Measurements from ENCODE around the gene FAM151B. TPM values are rescaled to one million over a fixed set of nuclear protein-coding genes. Genes with fewer than 3 reads are reported as not detected.
A peak's percentile ranks its signal among the peaks of the same experiment; 100 is the strongest.

Gene FAM151B
- total and polyA plus RNA-seq, 2 donors, result 0.62 to 17.7 TPM

DNA sequence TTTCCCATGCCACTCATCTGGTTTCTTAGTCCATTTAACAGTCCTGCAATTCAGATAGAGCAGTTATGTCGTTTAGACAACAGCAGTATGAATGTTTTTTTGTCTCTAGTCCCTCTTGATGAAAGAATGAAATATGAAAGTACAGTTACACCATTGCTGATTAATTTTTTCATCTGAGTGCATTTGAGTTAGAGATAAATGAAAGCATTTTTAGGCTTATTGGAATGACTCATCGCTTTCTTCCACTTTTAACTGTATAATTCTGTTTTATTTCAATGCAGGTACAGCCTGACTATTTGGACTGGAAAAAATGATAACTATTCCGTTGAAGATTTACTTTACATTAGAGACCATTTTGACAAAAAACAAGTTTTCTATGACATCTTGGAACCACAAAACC lies 53.5 kb downstream of the FAM151B start:
- H3K4me3 ChIP-seq (ENCODE audit: low read depth, low read length), result no peak overlapping the region
- no peaks in the 10 kb centered on the region for H3K36me3 ChIP-seq (ENCODE audit: insufficient read depth)
- H3K27ac ChIP-seq (ENCODE audit: low read depth), result no peak overlapping the region
- WGBS, result 43% methylated on average over 3 of the region's 3 CpGs
- no peaks in the 10 kb centered on the region for H3K4me1 ChIP-seq (ENCODE audit: insufficient read depth)
- no peak for DNase-seq (ENCODE audit: extremely low spot score)

DNA sequence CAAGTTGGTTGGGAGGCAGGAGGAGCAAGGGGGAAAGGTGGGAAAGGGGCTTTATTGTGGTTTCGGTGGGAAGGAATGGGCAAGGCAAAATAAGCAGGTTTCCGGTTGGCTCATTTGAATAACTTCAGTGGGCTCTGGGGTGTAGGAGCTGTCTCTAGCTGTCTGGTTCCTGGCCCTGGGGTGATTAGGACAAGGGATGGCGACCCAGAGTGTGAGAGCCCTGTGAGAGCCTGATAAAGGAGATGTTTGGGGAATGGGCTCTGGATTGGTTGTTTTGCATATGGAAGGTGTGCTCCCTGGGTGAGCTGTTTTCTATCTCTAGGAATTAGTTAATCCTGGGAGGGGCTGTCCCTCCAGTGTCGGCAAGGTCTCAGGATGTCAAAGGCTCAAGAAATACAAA lies 66.7 kb downstream of the FAM151B start:
- 53% methylated on average over 4 of the region's 4 CpGs for WGBS
- no peak for DNase-seq (ENCODE audit: extremely low spot score)
- Histone ChIP-seq H3K27ac (ENCODE audit: low read depth) (no peak overlapping the region), H3K4me3 (ENCODE audit: low read depth, low read length) (no peak overlapping the region), H3K4me1 (ENCODE audit: insufficient read depth) (no peaks in the 10 kb centered on the region), H3K36me3 (ENCODE audit: insufficient read depth) (no peaks in the 10 kb centered on the region)

DNA sequence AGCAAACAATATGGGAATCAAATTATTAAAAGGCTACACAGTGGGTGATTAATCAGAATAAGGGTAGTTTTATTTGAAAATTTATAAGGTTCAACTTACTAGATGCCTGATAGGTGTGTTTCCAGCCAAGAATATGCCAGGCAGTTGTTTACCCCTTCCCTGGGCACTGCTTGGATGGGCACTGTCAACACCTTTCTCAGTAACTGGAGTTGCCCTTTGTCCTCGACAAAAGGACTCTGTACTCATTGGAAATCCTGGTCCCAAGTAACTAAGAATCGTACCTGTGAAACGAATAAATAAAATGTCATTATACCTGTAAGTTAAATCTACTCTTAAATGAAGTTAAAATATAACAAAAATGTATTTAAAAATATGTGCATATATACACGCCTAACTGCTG lies 67.2 kb downstream of the FAM151B start:
- H3K27ac ChIP-seq (ENCODE audit: low read depth), result no peak overlapping the region
- no peaks in the 10 kb centered on the region for H3K36me3 ChIP-seq (ENCODE audit: insufficient read depth)
- no peaks in the 10 kb centered on the region for H3K4me1 ChIP-seq (ENCODE audit: insufficient read depth)

DNA sequence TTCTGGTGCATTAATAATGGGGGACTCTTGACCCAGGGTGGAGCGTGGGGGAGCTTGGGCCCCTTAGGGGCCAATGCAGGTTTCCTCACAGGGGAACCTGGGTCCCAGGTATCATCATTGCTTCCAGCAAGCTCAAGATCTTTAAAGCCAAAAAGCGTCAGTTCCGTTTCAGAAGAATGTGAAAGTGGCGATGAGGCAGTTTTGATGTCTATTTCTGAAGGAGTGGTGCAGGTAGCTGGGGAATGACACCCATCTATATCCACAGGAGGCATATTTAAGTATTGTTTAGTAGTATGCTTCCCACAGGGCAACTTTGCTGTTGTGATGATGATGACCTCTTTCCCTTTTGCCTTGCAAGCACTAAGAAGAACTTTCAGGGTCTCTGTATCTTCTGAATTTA lies 71.3 kb downstream of the FAM151B start:
- 93% methylated on average over 4 of the region's 4 CpGs for WGBS
- DNase-seq (ENCODE audit: extremely low spot score), result no peak

More for the DNA sequence above, 67.2 kb downstream of the FAM151B start:
- DNase-seq (ENCODE audit: extremely low spot score), result no peak
- WGBS, result 85% methylated on average over 4 of the region's 4 CpGs
- no peak overlapping the region for H3K4me3 ChIP-seq (ENCODE audit: low read depth, low read length)

DNA sequence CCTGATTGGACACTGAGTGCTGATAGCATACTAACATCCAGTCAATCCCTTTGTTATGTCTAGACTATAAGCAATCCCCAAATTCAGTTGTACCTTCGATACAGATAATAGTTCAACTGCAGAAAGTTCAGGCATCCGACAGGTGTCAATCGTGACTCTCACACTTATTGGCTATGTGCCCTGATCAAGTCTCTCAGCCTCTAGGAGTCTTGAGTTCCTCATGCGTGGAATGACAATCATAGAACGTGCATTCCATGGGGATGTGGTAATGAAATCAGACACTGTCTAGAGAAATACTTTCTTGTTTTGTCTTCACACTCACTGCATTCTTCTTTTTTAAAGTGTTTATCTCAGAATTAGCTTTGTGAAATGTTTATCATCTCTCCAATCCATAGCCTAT lies 77.4 kb downstream of the FAM151B start:
- H3K4me1 ChIP-seq (ENCODE audit: insufficient read depth), result no peaks in the 10 kb centered on the region
- H3K27ac ChIP-seq (ENCODE audit: low read depth), result no peak overlapping the region
- DNase-seq (ENCODE audit: extremely low spot score), result no peak
- H3K4me3 ChIP-seq (ENCODE audit: low read depth, low read length), result no peak overlapping the region
- H3K36me3 ChIP-seq (ENCODE audit: insufficient read depth), result no peaks in the 10 kb centered on the region
- 76% methylated on average over 5 of the region's 5 CpGs for WGBS

More for the DNA sequence above, 71.3 kb downstream of the FAM151B start:
- H3K27ac ChIP-seq (ENCODE audit: low read depth), result no peak overlapping the region
- no peaks in the 10 kb centered on the region for H3K36me3 ChIP-seq (ENCODE audit: insufficient read depth)
- no peaks in the 10 kb centered on the region for H3K4me1 ChIP-seq (ENCODE audit: insufficient read depth)
- H3K4me3 ChIP-seq (ENCODE audit: low read depth, low read length), result no peak overlapping the region

DNA sequence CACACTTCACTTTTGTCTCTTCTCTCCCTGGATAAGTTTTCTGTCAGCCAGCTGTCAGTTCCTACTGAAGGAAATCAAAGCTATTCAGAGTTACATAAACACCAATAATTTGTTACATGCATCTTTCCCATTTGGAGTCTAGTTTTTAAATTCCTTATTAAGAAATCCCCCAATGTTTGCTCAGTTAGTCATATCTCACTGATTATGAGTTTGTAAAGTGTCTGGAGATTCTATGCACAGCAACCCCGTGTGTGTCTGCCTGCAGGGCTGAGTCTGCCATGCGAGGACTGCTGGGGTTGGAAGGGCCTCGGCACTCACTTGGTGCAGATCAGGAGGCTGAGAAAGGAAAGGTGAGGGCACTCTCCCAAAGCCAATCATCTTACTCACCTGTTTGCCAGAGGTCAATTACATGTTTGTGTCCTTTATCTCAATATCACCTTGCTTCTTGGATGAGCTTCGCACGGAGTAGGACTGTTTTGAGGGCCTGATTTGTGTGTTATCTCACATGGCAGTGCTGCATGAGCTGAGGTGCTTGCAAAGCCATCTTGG lies 78.9 kb downstream of the FAM151B start:
- DNase-seq (ENCODE audit: extremely low spot score), result no peak
- Histone ChIP-seq H3K4me1 (ENCODE audit: insufficient read depth) (no peaks in the 10 kb centered on the region), H3K27ac (ENCODE audit: low read depth) (no peak overlapping the region), H3K36me3 (ENCODE audit: insufficient read depth) (no peaks in the 10 kb centered on the region), H3K4me3 (ENCODE audit: low read depth, low read length) (no peak overlapping the region)
- WGBS, result 70% methylated on average over 5 of the region's 5 CpGs

DNA sequence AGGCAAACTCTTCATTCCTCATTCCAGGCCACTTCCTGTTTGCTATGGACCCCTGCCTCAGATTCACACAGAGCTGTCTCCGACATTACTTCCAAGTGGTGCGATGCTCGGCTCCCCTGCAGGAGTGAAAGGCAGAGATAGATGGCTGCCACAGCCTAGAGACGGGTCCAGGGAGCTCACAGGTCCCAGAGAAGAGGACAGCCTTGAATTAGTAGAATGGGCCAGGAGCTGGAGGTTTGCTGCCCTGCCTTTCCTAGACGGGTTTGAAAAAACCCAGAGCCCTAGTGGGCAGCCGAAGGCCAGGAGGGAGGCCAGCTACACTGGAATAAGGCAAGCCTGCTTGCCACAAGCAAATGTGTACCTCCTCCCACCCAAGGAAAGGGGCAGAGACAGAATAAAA lies 80.4 kb downstream of the FAM151B start:
- no peak for DNase-seq (ENCODE audit: extremely low spot score)
- WGBS, result 60% methylated on average over 6 of the region's 6 CpGs
- Histone ChIP-seq H3K4me1 (ENCODE audit: insufficient read depth) (no peaks in the 10 kb centered on the region), H3K36me3 (ENCODE audit: insufficient read depth) (no peaks in the 10 kb centered on the region), H3K27ac (ENCODE audit: low read depth) (no peak overlapping the region), H3K4me3 (ENCODE audit: low read depth, low read length) (no peak overlapping the region)

DNA sequence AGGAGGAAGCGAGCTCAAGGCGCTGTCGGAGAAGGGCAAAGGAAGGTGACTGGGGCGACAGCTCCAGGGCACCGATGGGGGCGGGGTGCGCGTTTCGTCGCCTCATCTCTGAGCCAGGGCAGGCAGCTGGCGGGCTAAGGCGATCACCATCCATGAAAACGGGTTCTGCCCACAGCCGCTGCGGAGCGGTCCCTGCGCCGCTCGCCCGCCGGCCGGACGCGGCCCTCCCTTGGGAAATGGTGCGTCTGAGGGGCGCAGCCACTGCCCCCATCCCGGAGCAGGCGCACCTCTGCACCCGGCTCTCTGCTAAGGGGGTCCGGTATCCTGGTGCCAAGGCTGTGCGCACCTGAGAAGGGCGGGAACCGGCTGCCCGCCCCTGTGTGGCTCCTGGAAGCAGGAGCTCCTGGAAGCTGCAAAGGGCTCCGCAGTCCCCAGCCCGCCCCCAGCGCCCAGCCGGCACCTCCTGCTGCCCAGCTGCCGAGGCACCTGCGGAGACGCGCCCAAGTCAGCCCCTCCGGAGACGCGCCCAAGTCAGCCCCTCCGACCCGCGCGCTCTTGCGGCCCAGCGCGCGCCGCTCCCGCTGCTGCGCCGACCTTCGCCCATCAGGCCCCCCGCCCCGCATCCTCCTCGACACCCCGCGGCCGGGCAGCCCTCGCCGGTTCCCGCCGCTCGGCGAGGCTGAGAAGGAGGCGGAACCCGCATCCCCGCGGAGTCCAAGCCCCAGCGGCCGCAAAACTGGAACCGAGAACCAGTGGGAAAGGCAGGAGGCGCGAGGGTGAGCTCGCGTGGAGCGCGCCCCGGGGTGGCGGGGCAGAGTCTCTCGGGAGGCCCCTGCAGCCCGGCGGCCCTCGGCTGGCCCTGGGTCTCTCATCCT lies 81.4 kb downstream of the FAM151B start:
- WGBS, result 2% methylated on average over 89 of the region's 89 CpGs
- no peak overlapping the region for H3K27ac ChIP-seq (ENCODE audit: low read depth)
- H3K4me3 ChIP-seq (ENCODE audit: low read depth, low read length), result peak overlapping the region; percentile 37
- DNase-seq (ENCODE audit: extremely low spot score), result no peak
- no peaks in the 10 kb centered on the region for H3K36me3 ChIP-seq (ENCODE audit: insufficient read depth)
- no peaks in the 10 kb centered on the region for H3K4me1 ChIP-seq (ENCODE audit: insufficient read depth)

DNA sequence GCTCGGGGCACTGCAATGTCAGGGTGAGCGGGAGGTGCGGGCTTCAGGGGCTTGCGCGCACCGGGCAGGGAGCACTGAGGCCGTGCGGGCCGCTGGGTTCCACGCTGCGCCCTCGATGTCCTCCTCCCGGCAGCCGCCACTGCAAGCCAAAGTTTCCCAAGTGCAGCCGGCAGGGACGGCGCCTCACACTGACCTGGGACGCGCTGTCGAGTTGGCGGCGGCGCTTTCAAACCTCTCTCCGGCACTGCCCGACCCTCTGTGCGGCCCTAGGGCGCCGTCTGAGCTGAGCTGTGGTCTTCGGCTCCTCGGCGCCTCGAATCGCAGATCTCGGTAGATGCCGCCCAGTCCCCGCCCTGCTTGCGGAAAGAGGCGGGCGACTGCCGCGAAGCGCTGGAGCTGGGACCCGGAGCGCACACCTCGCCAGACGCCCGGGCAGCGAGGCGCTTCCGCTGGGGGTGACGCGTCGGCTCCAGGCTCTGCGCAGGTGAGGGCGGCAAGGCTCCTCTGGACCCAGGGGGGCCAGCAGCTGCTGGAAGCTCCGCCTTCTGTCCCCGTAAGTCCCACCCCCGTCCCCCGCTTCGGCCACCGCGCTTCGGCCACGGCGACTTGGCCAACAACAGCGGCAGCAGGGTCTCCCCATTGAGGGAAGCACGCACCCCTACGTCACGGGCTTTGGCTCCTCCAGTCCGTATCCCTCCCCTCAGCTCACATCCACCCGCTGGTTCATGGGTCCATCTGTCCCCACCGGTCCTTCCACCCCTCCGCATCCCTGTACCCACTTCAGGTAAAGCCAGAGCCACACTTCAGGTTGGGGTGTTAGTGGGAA lies 82.3 kb downstream of the FAM151B start, which contains the start of gene ANKRD34B:
TSS of gene ANKRD34B (minus strand) at position 320 of the 826 bp plus-strand sequence. CDS start 10,261 bp downstream, outside the sequence.
- peak within 1 kb of the TSS; percentile 37 for H3K4me3 ChIP-seq (ENCODE audit: low read depth, low read length)

DNA sequence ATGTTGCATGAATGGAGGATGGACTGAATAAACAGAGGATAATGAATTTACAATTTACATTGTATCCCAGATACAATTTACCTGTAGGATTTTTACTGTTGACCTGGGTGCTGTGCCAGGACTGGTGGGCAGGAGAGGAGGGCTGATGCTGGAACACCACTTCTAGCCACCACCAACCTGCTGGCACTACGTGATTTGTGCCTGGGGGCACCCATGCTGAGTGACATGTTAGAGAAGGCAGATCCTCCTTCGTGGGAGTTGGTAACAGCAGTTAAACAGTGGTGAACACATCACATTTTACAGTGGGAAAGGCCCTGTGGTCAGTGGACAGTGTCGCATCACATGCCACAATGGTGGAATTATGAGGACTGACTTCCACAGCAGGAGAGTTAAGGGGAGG lies 85.2 kb downstream of the FAM151B start:
- WGBS, result 79% methylated on average over 3 of the region's 3 CpGs

More for the DNA sequence above, 82.3 kb downstream of the FAM151B start, which contains the start of gene ANKRD34B:
- 2% methylated on average over 73 of the region's 73 CpGs for WGBS
- H3K4me1 ChIP-seq (ENCODE audit: insufficient read depth), result no peaks in the 10 kb centered on the region
- no peak for DNase-seq (ENCODE audit: extremely low spot score)
- no peak within 1 kb of the TSS for H3K27ac ChIP-seq (ENCODE audit: low read depth)
- no peaks in the 10 kb centered on the region for H3K36me3 ChIP-seq (ENCODE audit: insufficient read depth)

DNA sequence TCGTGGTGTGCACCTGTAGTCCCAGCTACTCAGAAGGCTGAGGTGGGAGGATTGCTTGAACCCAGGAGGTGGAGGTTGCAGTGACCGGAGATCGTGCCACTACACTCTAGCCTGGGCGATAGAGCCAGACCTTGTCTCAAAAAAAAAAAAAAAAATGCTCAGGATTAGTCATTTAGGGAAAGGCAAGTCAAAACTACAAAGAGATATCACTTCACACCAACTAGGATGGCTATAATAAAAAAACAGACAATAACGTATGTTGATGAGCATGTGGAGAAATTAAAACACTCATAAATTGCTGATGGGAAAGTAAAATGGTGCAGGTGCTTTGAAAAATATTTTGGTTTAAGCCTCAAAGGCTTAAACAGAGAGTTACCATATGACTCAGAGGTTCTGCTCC lies 88.5 kb downstream of the FAM151B start:
- 83% methylated on average over 5 of the region's 5 CpGs for WGBS
- no peak for DNase-seq (ENCODE audit: extremely low spot score)
- no peaks in the 10 kb centered on the region for H3K4me1 ChIP-seq (ENCODE audit: insufficient read depth)
- H3K27ac ChIP-seq (ENCODE audit: low read depth), result no peak overlapping the region
- H3K4me3 ChIP-seq (ENCODE audit: low read depth, low read length), result no peak overlapping the region
- H3K36me3 ChIP-seq (ENCODE audit: insufficient read depth), result no peaks in the 10 kb centered on the region

More for the DNA sequence above, 85.2 kb downstream of the FAM151B start:
- H3K27ac ChIP-seq (ENCODE audit: low read depth), result no peak overlapping the region
- DNase-seq (ENCODE audit: extremely low spot score), result no peak
- no peaks in the 10 kb centered on the region for H3K36me3 ChIP-seq (ENCODE audit: insufficient read depth)
- no peak overlapping the region for H3K4me3 ChIP-seq (ENCODE audit: low read depth, low read length)
- no peaks in the 10 kb centered on the region for H3K4me1 ChIP-seq (ENCODE audit: insufficient read depth)

DNA sequence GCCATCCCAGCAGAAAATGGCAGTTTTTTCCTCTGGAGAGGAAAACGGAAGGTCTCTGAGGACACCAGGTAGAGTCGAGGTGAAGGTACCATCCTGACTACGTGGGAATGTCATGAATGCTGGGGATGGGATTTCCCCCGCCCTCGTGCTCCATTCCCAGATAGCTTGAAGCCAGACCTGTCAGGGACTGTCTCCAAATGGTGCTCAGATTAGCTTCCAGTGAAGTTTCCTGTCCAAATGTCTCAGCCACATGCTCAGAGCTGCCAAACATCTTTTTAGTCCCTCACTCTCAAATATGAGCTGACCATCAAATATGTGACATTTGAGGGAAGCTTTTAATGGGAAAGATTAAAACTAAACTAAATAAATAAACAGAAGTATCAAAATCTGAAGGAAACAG lies 89.8 kb downstream of the FAM151B start:
- Histone ChIP-seq H3K36me3 (ENCODE audit: insufficient read depth) (no peaks in the 10 kb centered on the region), H3K4me3 (ENCODE audit: low read depth, low read length) (no peak overlapping the region), H3K4me1 (ENCODE audit: insufficient read depth) (no peaks in the 10 kb centered on the region), H3K27ac (ENCODE audit: low read depth) (no peak overlapping the region)
- 30% methylated on average over 5 of the region's 5 CpGs for WGBS
- no peak for DNase-seq (ENCODE audit: extremely low spot score)

DNA sequence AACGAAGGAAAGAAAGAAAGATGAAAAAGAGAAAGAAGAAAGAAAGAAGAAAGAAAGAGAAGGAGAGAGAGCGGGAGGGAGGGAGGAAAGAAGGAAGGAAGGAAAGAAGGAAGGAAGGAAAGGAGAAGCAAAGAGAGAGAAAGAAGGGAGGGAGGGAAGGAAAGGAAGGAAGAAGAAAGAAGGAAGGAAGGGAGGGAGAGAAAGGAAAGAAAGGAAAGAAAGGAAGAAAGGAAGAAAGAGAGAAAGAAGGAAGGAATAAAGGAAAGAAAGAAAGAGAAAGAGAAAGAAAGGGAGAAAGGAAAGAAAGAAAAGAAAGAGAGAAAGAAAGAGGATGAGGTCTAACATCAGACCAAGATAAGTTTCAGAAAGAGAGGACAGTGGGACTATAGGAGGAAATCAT lies 91.2 kb downstream of the FAM151B start:
- no peak overlapping the region for H3K4me3 ChIP-seq (ENCODE audit: low read depth, low read length)
- no peak for DNase-seq (ENCODE audit: extremely low spot score)
- WGBS, result 98% methylated on average over 2 of the region's 2 CpGs

More for the DNA sequence above, 91.2 kb downstream of the FAM151B start:
- Histone ChIP-seq H3K36me3 (ENCODE audit: insufficient read depth) (no peaks in the 10 kb centered on the region), H3K4me1 (ENCODE audit: insufficient read depth) (no peaks in the 10 kb centered on the region), H3K27ac (ENCODE audit: low read depth) (no peak overlapping the region)

Data from urinary bladder (tissue), 4 donors.